ENCODE data around the gene SUN2. TPM values are rescaled to one million over a fixed set of nuclear protein-coding genes. Genes with fewer than 3 reads are reported as not detected.
A peak's percentile ranks its signal among the peaks of the same experiment; 100 is the strongest.

The SUN2 gene
- total RNA-seq, 1 experiment from 2014 or later: 169 TPM

DNA sequence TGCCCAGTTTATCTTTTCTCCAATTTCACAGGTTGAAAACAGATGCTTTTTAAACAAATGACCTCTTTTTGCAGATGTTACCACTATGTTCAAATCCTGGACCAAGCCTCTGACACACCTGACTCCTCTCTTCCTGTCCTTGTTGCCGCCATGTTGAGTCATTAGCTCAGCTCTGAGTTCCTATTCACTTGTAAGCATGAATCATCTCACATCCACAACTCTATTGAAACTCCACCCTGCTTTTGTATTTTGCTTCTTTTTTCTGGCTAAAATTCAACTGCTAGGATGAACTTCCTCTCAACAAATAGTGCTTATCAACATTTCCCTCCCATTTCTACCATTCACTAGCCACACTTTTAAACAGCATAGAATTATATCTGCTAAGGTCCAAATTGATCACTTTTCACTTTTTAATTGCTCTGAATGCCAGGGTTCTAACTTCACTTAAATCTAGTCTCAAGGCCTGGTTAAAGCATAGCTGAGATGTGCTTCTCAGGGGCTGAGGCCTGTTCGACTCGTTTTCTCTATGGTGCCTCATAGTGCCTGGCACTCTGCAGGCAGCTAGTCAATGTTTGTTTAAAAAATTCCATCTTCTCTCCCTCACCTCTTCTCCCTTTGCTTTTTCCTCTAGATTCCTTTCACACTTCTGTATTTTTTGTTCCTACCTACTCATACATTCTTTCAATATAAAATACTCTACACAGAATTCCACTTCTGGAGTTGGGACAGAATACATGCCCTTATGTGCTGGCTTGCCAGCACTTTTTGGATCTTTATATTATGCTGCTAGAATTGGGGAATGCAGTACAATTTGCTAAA is 59.0 kb downstream of the SUN2 start:
- Histone ChIP-seq H3K9me3 (ENCODE audit: insufficient read depth, low read depth) (no peaks in the 10 kb centered on the region), H3K9me2 (ENCODE audit: insufficient read depth) (no peaks in the 10 kb centered on the region), H3K4me1 (replicated peaks; ENCODE audit: insufficient read depth) (peaks cover 56% of the 10 kb centered on the region), H3K79me2 (ENCODE audit: low read depth) (peaks cover 81% of the 10 kb centered on the region), H3K27me3 (ENCODE audit: insufficient read depth, low read depth) (no peaks in the 10 kb centered on the region), H3F3A (ENCODE audit: insufficient read depth, low read depth) (peaks cover 61% of the 10 kb centered on the region), H3K4me2 (peak overlapping the region; percentile 92), H3K36me3 (ENCODE audit: low read depth) (peaks cover 43% of the 10 kb centered on the region; the same call in 1 of the 2 replicates), H3K4me3 (peak overlapping the region; percentile 82), H2AFZ (no peak overlapping the region), H3K27ac (peak overlapping the region; percentile 88), H4K20me1 (ENCODE audit: insufficient read depth) (peaks cover 14% of the 10 kb centered on the region; the same call in 1 of the 2 replicates)
- intact Hi-C loops (cut with micrococcal nuclease; ENCODE audit: unreplicated experiment): loop anchor here (2.0 kb wide), 1 partner anchor 58 kb away; the partner anchor contains the start of gene SUN2
- DNase-seq: peak; percentile 64 to 89
- no TSS peak for BruUV-seq (replicated peaks)
- POLR2A ChIA-PET (ENCODE audit: unreplicated experiment): interaction anchor here (0.6 to 1.6 kb wide), 8 partner anchors 9 to 697 kb away, joined by 3 to 12 read pairs (median 5); partner anchors contain the start of genes GTPBP1 and TOMM22
- TF ChIP-seq, protein P1, sequence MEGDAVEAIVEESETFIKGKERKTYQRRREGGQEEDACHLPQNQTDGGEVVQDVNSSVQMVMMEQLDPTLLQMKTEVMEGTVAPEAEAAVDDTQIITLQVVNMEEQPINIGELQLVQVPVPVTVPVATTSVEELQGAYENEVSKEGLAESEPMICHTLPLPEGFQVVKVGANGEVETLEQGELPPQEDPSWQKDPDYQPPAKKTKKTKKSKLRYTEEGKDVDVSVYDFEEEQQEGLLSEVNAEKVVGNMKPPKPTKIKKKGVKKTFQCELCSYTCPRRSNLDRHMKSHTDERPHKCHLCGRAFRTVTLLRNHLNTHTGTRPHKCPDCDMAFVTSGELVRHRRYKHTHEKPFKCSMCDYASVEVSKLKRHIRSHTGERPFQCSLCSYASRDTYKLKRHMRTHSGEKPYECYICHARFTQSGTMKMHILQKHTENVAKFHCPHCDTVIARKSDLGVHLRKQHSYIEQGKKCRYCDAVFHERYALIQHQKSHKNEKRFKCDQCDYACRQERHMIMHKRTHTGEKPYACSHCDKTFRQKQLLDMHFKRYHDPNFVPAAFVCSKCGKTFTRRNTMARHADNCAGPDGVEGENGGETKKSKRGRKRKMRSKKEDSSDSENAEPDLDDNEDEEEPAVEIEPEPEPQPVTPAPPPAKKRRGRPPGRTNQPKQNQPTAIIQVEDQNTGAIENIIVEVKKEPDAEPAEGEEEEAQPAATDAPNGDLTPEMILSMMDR (conservative IDR thresholded peaks at IDR 0.05): no peak
- no peak for TF ChIP-seq EZH2 (IDR thresholded peaks at IDR 0.05; ENCODE audit: low read depth)
- CTCF ChIA-PET: interaction anchor here (0.7 kb wide), 1 partner anchor 121 kb away, joined by 3 read pairs; no protein-coding TSS in a partner anchor

DNA sequence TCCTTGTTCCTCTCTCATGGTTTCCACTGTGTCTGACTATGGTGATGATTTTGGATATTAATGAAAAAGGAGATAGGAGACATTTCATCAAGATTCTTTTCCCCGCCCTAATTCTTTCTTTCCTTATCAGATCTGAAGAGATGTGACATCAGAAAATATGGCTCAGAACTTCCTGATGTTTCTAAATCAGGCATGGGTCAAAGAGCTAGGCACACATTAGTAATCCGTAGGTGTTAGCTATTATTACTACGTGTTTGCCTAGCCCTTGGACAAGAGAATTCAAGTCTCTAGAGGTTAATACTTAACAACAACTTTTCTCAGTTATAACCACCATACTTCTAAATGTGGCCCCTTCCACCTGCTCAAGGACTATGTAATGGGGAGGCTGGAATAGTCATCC is 60.9 kb downstream of the SUN2 start:
- BruUV-seq (replicated peaks): no TSS peak
- Histone ChIP-seq H3K4me2 (peak overlapping the region; percentile 92), H3K9me2 (ENCODE audit: insufficient read depth) (no peaks in the 10 kb centered on the region), H3K36me3 (ENCODE audit: low read depth) (peaks cover 50% of the 10 kb centered on the region), H3K4me3 (peak overlapping the region; percentile 27; the same call in 1 of the 2 replicates), H4K20me1 (ENCODE audit: insufficient read depth) (peaks cover 14% of the 10 kb centered on the region; the same call in 1 of the 2 replicates), H3K4me1 (replicated peaks; ENCODE audit: insufficient read depth) (peaks cover 52% of the 10 kb centered on the region), H3K27me3 (ENCODE audit: insufficient read depth, low read depth) (no peaks in the 10 kb centered on the region), H3K9me3 (ENCODE audit: insufficient read depth, low read depth) (no peaks in the 10 kb centered on the region), H3K27ac (peak overlapping the region; percentile 88), H2AFZ (no peak overlapping the region), H3F3A (ENCODE audit: insufficient read depth, low read depth) (peaks cover 58% of the 10 kb centered on the region), H3K79me2 (ENCODE audit: low read depth) (peaks cover 93% of the 10 kb centered on the region)
- DNase-seq: peak in 1 of 2 experiments; percentile 94
- ChIA-PET CTCF (interaction anchor here (0.6 to 2.9 kb wide), 3 partner anchors 13 to 1063 kb away, joined by 3 to 16 read pairs (median 4); partner anchors contain the start of gene TOMM22), POLR2A (ENCODE audit: unreplicated experiment) (interaction anchor here (0.6 to 1.3 kb wide), 10 partner anchors 11 to 822 kb away, joined by 3 to 22 read pairs (median 4); partner anchors contain the start of gene GTPBP1)
- intact Hi-C loops (cut with micrococcal nuclease; ENCODE audit: unreplicated experiment): no loop called here
- TF ChIP-seq, protein P1 (conservative IDR thresholded peaks at IDR 0.05): no peak
- TF ChIP-seq EZH2 (IDR thresholded peaks at IDR 0.05; ENCODE audit: low read depth): no peak

DNA sequence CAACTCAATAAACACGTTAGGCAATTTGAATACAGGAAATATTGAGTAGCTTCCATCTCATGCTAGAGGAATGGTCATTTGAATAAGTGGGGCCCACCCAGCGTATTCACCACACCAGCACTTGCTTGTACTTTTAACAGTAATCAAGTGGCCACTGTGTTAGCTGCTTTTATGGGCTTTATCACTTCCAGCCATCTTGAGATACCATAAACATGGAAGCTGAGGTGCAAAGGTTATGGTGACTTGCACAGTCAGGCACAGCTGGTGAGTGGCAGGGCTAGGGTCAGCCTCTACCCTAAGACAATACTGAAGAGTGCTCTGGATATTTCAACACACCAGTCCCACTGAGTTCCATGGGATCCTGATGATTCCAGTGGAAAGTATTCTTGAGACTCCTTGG is 61.7 kb downstream of the SUN2 start:
- BruUV-seq (replicated peaks): no TSS peak
- peaks cover 52% of the 10 kb centered on the region for H3K4me1 ChIP-seq (replicated peaks; ENCODE audit: insufficient read depth)
- H3K36me3 ChIP-seq (ENCODE audit: low read depth): peaks cover 54% of the 10 kb centered on the region
- H4K20me1 ChIP-seq (ENCODE audit: insufficient read depth): peaks cover 14% of the 10 kb centered on the region; the same call in 1 of the 2 replicates
- no peaks in the 10 kb centered on the region for H3K9me3 ChIP-seq (ENCODE audit: insufficient read depth, low read depth)
- no peaks in the 10 kb centered on the region for H3K27me3 ChIP-seq (ENCODE audit: insufficient read depth, low read depth)
- no peak for DNase-seq
- ChIA-PET POLR2A (ENCODE audit: unreplicated experiment) (no interaction called here), CTCF (interaction anchor here (2.9 kb wide), 1 partner anchor 12 kb away, joined by 16 read pairs; the partner anchor contains the start of gene TOMM22)
- intact Hi-C loops (cut with micrococcal nuclease; ENCODE audit: unreplicated experiment): no loop called here
- H3K79me2 ChIP-seq (ENCODE audit: low read depth): peaks cover 93% of the 10 kb centered on the region
- H3K27ac ChIP-seq: peak overlapping the region; percentile 88
- H3K4me2 ChIP-seq: peak overlapping the region; percentile 92
- H2AFZ ChIP-seq: no peak overlapping the region
- no peak overlapping the region for H3K4me3 ChIP-seq
- no peak for TF ChIP-seq EZH2 (IDR thresholded peaks at IDR 0.05; ENCODE audit: low read depth)
- H3F3A ChIP-seq (ENCODE audit: insufficient read depth, low read depth): peaks cover 61% of the 10 kb centered on the region
- H3K9me2 ChIP-seq (ENCODE audit: insufficient read depth): no peaks in the 10 kb centered on the region

All from PC-9 (cell line).